K562 (cell line): Measurements from ENCODE around the gene SPAG9. TPM values are rescaled to one million over a fixed set of nuclear protein-coding genes. Genes with fewer than 3 reads are reported as not detected.
A peak's percentile ranks its signal among the peaks of the same experiment; 100 is the strongest.

Experiments used
- ARID1B ChIP-seq: fragments of 450-650 bp; IDR thresholded peaks from 2 replicates; pipeline ENCODE4 v1.6.1; 2016; ENCODE audit warnings: antibody characterized with exemption, mild to moderate bottlenecking, inconsistent platforms
- MTA3 ChIP-seq: fragments of 450-650 bp; formaldehyde crosslinking; IDR thresholded peaks from 2 replicates; pipeline ENCODE4 v1.6.1; 2017; ENCODE audit warnings: mild to moderate bottlenecking, borderline replicate concordance
- NFATC3 ChIP-seq: fragments of 450-650 bp; IDR thresholded peaks from 2 replicates; pipeline ENCODE4 v1.6.1; 2017; ENCODE audit warnings: mild to moderate bottlenecking
- NFIC ChIP-seq: fragments of 450-650 bp; IDR thresholded peaks from 2 replicates; pipeline ENCODE4 v1.6.1; 2017; ENCODE audit warnings: mild to moderate bottlenecking, inconsistent platforms
- NONO ChIP-seq, 2 experiments: fragments of 200-400 bp in 1 of 2; fragments of 450-650 bp in 1 of 2; formaldehyde crosslinking in 1 of 2; IDR thresholded peaks; 2 replicates each; pipeline ENCODE4 v1.6.1; 2017; ENCODE audit warnings: low read depth in 2 of 2, mild to moderate bottlenecking in 2 of 2, moderate library complexity in 2 of 2, low read length in 1 of 2
- PHF21A ChIP-seq: fragments of 450-650 bp; IDR thresholded peaks from 2 replicates; pipeline ENCODE4 v1.6.1; 2017; ENCODE audit warnings: low read depth, borderline replicate concordance
- PHTF2 ChIP-seq: fragments of 250-450 bp; sonication (Bioruptor Pico); IDR thresholded peaks from 2 replicates; pipeline ENCODE4 v1.5.0; 2021; ENCODE audit warnings: mild to moderate bottlenecking
- PYGO2 ChIP-seq: fragments of 450-650 bp; IDR thresholded peaks from 2 replicates; pipeline ENCODE4 v1.6.1; 2016; ENCODE audit warnings: mild to moderate bottlenecking, missing genetic modification characterization, moderate library complexity, missing compliant biosample characterization
- RHOXF2B ChIP-seq: fragments of 250-450 bp; sonication (Bioruptor Pico); conservative IDR thresholded peaks from 2 replicates; pipeline ENCODE4 v1.5.1; 2021
- SAFB2 ChIP-seq: fragments of 200-400 bp; formaldehyde crosslinking; IDR thresholded peaks from 2 replicates; pipeline ENCODE4 v1.6.1; 2018; ENCODE audit warnings: borderline replicate concordance, low read length, low read depth, moderate library complexity; ENCODE audit not compliant: severe bottlenecking
- SAP30 ChIP-seq: fragments of 200-600 bp; sonication (generic); IDR thresholded peaks from 2 replicates; pipeline ENCODE4 v1.6.1; 2012; ENCODE audit warnings: borderline replicate concordance, low read depth, mild to moderate bottlenecking, moderate library complexity, low read length, control low read depth, inconsistent platforms; ENCODE audit not compliant: insufficient read depth, poor library complexity, severe bottlenecking
- SMARCA4 ChIP-seq: fragments of 450-650 bp; IDR thresholded peaks from 2 replicates; pipeline ENCODE4 v1.6.1; 2016
- TAF9B ChIP-seq: fragments of 450-650 bp; IDR thresholded peaks from 2 replicates; pipeline ENCODE4 v1.6.1; 2018; ENCODE audit warnings: mild to moderate bottlenecking; ENCODE audit not compliant: partially characterized antibody
- ZNF12 ChIP-seq: sonication (generic); formaldehyde crosslinking; IDR thresholded peaks from 2 replicates; pipeline ENCODE4 v1.4.0; 2020; ENCODE audit warnings: mild to moderate bottlenecking, missing genetic modification reagents
- ZNF184 ChIP-seq: sonication (generic); formaldehyde crosslinking; IDR thresholded peaks from 2 replicates; pipeline ENCODE4 v1.5.0; 2020; ENCODE audit warnings: missing genetic modification reagents
- ZNF639 ChIP-seq, 2 experiments: fragments of 200-800 bp in 1 of 2; sonication (Bioruptor generic) in 1 of 2; sonication (generic) in 1 of 2; formaldehyde crosslinking in 1 of 2; IDR thresholded peaks in 1 of 2; conservative IDR thresholded peaks in 1 of 2; 2 replicates each; pipeline versions ENCODE4 v1.5.0 to v1.6.1; 2016 to 2020; ENCODE audit warnings: missing compliant biosample characterization in 1 of 2, missing genetic modification characterization in 1 of 2, missing genetic modification reagents in 1 of 2
- polyA plus RNA-seq, 8 experiments: library from polyadenylated mRNA; depleted of rRNA in 4 of 8; stranded (reverse) in 5 of 8; unstranded in 3 of 8; fragments of >200 nt; fragmentation: Nextera tagmentation in 2 of 8; fragmentation: Illumina TruSeq in 1 of 8; extraction: Ambion mirVana in 2 of 8; extraction: Trizol in 1 of 8; gene quantifications; 2 replicates each; pipeline versions ENCODE4 v1.2.1 to v1.2.3, GENCODE V29; 2011 to 2014; ENCODE audit warnings: inconsistent platforms in 1 of 8, missing spikeins in 1 of 8
- total RNA-seq, 7 experiments: library from RNA; depleted of rRNA in 6 of 7; stranded (reverse); fragments of >200 nt in 6 of 7; fragmentation: Illumina TruSeq in 2 of 7; extraction: Trizol in 2 of 7; gene quantifications; 2 replicates each; pipeline versions ENCODE4 v1.2.1 to v1.2.3, GENCODE V29; 2011 to 2021; ENCODE audit warnings: low replicate concordance in 1 of 7
- TF ChIP-seq, protein P1 (sequence below), 2 experiments: IDR thresholded peaks; 2 replicates each; pipeline ENCODE4 v1.6.1; 2011; ENCODE audit warnings: borderline replicate concordance in 1 of 2, control low read depth in 1 of 2, low read depth in 1 of 2, low read length in 1 of 2, mild to moderate bottlenecking in 1 of 2, mixed read lengths in 1 of 2, moderate library complexity in 1 of 2; ENCODE audit not compliant: insufficient read depth in 1 of 2, insufficient read length in 1 of 2, poor library complexity in 1 of 2, severe bottlenecking in 1 of 2; ENCODE audit errors: extremely low read depth in 1 of 2
- TF ChIP-seq, protein P2 (sequence below): fragments of 450-650 bp; IDR thresholded peaks from 2 replicates; pipeline ENCODE4 v1.6.1; 2016
- TF ChIP-seq, protein P3 (sequence below): fragments of 250-450 bp; sonication (Bioruptor Pico); IDR thresholded peaks from 2 replicates; pipeline ENCODE4 v1.4.0; 2020; ENCODE audit warnings: mild to moderate bottlenecking
- TF ChIP-seq, protein P4 (sequence below): IDR thresholded peaks from 2 replicates; pipeline ENCODE4 v1.6.1; 2016; ENCODE audit warnings: missing genetic modification characterization, missing compliant biosample characterization

Gene SPAG9
- total and polyA plus RNA-seq, 9 of the 15 experiments (the other 6 are each of a cell fraction or from before 2014, with no cell fraction given): 12.2 to 99.2 (median 58.2) TPM

- TF ChIP-seq, protein P1, sequence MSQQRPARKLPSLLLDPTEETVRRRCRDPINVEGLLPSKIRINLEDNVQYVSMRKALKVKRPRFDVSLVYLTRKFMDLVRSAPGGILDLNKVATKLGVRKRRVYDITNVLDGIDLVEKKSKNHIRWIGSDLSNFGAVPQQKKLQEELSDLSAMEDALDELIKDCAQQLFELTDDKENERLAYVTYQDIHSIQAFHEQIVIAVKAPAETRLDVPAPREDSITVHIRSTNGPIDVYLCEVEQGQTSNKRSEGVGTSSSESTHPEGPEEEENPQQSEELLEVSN (IDR thresholded peaks at IDR 0.05; ENCODE audit: borderline replicate concordance in 1 of 2, extremely low read depth in 1 of 2, insufficient read depth in 1 of 2, insufficient read length in 1 of 2, low read depth in 1 of 2, low read length in 1 of 2, poor library complexity in 1 of 2, severe bottlenecking in 1 of 2): no peak
- no peak for TF ChIP-seq SAFB2
- TF ChIP-seq RHOXF2B (CRISPR knock-in tag): no peak
- TF ChIP-seq ZNF184: no peak
- no peak for TF ChIP-seq SAP30
- TF ChIP-seq ZNF12 (CRISPR knock-in tag): no peak
- TF ChIP-seq PHTF2 (CRISPR knock-in tag): no peak
- TF ChIP-seq NFATC3: no peak
- TF ChIP-seq NONO (IDR thresholded peaks at IDR 0.05; ENCODE audit: low read depth in 2 of 2, low read length in 1 of 2): no peak
- no peak for TF ChIP-seq PYGO2 (tag)
- peak; percentile 69 for TF ChIP-seq ARID1B
- TF ChIP-seq TAF9B: no peak
- TF ChIP-seq, protein P2, sequence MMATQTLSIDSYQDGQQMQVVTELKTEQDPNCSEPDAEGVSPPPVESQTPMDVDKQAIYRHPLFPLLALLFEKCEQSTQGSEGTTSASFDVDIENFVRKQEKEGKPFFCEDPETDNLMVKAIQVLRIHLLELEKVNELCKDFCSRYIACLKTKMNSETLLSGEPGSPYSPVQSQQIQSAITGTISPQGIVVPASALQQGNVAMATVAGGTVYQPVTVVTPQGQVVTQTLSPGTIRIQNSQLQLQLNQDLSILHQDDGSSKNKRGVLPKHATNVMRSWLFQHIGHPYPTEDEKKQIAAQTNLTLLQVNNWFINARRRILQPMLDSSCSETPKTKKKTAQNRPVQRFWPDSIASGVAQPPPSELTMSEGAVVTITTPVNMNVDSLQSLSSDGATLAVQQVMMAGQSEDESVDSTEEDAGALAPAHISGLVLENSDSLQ: peak; percentile 72
- peak; percentile 77; the same call in 1 of the 2 replicates for TF ChIP-seq SMARCA4
- TF ChIP-seq ZNF639 (CRISPR knock-in tag; conservative IDR thresholded peaks at IDR 0.05 in 1 of 2, IDR thresholded peaks at IDR 0.05 in 1 of 2): peak in 1 of 2 experiments; percentile 30; a peak in 1 of 4 replicates
- TF ChIP-seq, protein P3, sequence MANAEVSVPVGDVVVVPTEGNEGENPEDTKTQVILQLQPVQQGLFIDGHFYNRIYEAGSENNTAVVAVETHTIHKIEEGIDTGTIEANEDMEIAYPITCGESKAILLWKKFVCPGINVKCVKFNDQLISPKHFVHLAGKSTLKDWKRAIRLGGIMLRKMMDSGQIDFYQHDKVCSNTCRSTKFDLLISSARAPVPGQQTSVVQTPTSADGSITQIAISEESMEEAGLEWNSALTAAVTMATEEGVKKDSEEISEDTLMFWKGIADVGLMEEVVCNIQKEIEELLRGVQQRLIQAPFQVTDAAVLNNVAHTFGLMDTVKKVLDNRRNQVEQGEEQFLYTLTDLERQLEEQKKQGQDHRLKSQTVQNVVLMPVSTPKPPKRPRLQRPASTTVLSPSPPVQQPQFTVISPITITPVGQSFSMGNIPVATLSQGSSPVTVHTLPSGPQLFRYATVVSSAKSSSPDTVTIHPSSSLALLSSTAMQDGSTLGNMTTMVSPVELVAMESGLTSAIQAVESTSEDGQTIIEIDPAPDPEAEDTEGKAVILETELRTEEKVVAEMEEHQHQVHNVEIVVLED: no peak
- peak; percentile 64 for TF ChIP-seq NFIC
- TF ChIP-seq, protein P4, sequence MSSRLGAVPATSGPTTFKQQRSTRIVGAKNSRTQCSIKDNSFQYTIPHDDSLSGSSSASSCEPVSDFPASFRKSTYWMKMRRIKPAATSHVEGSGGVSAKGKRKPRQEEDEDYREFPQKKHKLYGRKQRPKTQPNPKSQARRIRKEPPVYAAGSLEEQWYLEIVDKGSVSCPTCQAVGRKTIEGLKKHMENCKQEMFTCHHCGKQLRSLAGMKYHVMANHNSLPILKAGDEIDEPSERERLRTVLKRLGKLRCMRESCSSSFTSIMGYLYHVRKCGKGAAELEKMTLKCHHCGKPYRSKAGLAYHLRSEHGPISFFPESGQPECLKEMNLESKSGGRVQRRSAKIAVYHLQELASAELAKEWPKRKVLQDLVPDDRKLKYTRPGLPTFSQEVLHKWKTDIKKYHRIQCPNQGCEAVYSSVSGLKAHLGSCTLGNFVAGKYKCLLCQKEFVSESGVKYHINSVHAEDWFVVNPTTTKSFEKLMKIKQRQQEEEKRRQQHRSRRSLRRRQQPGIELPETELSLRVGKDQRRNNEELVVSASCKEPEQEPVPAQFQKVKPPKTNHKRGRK (tag): no peak
- peak; percentile 33; the same call in 1 of the 2 replicates for TF ChIP-seq PHF21A
- peak; percentile 81; the same call in 1 of the 2 replicates for TF ChIP-seq MTA3
These were observed 170.4 kb downstream of the SPAG9 start (continued) for GRCh38 chr17:50949989-50950877.
